Measurements from ENCODE around the gene ZWILCH.

Gene ZWILCH

GRCh38 chr15:66505818-66506217 is 692 bp downstream of the ZWILCH start:
- H3K4me1 ChIP-seq (ENCODE audit: control insufficient read depth, low read depth, low read length) = no peaks in the 10 kb centered on the region
- H3K27me3 ChIP-seq (ENCODE audit: control insufficient read depth, insufficient read depth, low read length) = no peaks in the 10 kb centered on the region
- H3K36me3 ChIP-seq (ENCODE audit: control insufficient read depth, low read depth, low read length) = peaks cover 38% of the 10 kb centered on the region
- H3K9me3 ChIP-seq (ENCODE audit: control insufficient read depth, low read depth, low read length) = no peaks in the 10 kb centered on the region
- no peak overlapping the region for H3K27ac ChIP-seq (ENCODE audit: low read length)
- H3K4me3 ChIP-seq (ENCODE audit: low read length) = peak overlapping the region; percentile 91
- peak overlapping the region; percentile 96 for H3K9ac ChIP-seq (ENCODE audit: low read length)

DNA sequence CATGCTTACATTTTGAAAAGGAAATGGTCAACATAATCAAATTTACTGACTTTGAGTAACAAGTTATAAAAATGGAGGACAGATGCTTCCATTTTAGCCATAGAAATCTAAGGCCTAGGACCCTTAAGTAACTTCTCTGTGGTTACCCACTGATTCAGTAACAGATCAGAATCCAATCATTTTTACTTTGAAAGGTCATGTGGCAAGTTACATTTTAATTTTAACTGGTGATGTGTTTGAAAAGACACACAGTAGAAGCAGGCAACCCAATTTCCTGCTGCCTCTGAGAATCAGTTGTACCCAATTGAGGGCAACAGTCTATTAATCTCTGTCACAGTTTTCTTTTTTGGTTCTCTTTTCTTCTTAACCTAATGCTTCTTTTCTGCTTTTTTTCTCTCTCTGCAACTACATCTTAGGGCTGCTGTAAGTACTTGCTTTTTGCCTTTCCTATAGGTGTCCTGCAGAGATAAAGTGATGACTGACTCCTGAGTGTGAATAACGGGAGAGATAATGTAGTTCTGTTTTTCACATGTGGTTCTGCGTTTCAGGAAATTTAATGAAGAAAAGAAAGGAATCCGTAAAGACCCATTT is 3.3 kb downstream of the ZWILCH start:
- Histone ChIP-seq H3K27ac (ENCODE audit: low read length) (no peak overlapping the region), H3K9ac (ENCODE audit: low read length) (no peak overlapping the region), H3K4me1 (ENCODE audit: control insufficient read depth, low read depth, low read length) (no peaks in the 10 kb centered on the region), H3K27me3 (ENCODE audit: control insufficient read depth, insufficient read depth, low read length) (no peaks in the 10 kb centered on the region), H3K4me3 (ENCODE audit: low read length) (no peak overlapping the region), H3K36me3 (ENCODE audit: control insufficient read depth, low read depth, low read length) (peaks cover 12% of the 10 kb centered on the region), H3K9me3 (ENCODE audit: control insufficient read depth, low read depth, low read length) (no peaks in the 10 kb centered on the region)

DNA sequence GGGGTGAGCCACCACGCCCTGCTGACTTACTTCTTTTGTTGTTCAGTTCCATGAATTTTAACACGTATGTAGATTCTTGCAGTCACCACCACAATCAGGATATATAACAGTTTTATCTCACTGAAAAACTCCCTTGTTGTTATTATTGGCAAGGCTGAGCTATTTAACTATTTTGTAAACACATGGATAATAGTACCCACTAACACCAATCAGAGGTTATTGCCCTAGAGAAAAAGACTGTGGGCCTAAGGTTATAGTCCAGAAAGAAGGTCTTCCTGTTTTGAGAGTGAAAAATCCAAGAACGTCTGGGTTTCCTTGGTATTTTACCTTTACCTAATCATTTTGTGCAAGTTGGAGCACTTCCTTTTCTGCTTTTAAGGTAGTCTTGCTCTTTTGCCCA is 9.5 kb downstream of the ZWILCH start:
- no peaks in the 10 kb centered on the region for H3K9me3 ChIP-seq (ENCODE audit: control insufficient read depth, low read depth, low read length)
- peaks cover 40% of the 10 kb centered on the region for H3K36me3 ChIP-seq (ENCODE audit: control insufficient read depth, low read depth, low read length)
- H3K27me3 ChIP-seq (ENCODE audit: control insufficient read depth, insufficient read depth, low read length) = no peaks in the 10 kb centered on the region

GRCh38 chr15:66515901-66516322 is 10.8 kb downstream of the ZWILCH start:
- no peaks in the 10 kb centered on the region for H3K9me3 ChIP-seq (ENCODE audit: control insufficient read depth, low read depth, low read length)
- no peaks in the 10 kb centered on the region for H3K27me3 ChIP-seq (ENCODE audit: control insufficient read depth, insufficient read depth, low read length)
- no peak overlapping the region for H3K27ac ChIP-seq (ENCODE audit: low read length)
- peaks cover 5% of the 10 kb centered on the region for H3K4me1 ChIP-seq (ENCODE audit: control insufficient read depth, low read depth, low read length)
- H3K36me3 ChIP-seq (ENCODE audit: control insufficient read depth, low read depth, low read length) = peaks cover 45% of the 10 kb centered on the region
- no peak overlapping the region for H3K4me3 ChIP-seq (ENCODE audit: low read length)
- no peak overlapping the region for H3K9ac ChIP-seq (ENCODE audit: low read length)

More for the DNA sequence above, 9.5 kb downstream of the ZWILCH start:
- H3K27ac ChIP-seq (ENCODE audit: low read length) = no peak overlapping the region
- peaks cover 5% of the 10 kb centered on the region for H3K4me1 ChIP-seq (ENCODE audit: control insufficient read depth, low read depth, low read length)
- no peak overlapping the region for H3K9ac ChIP-seq (ENCODE audit: low read length)
- no peak overlapping the region for H3K4me3 ChIP-seq (ENCODE audit: low read length)

- no peaks in the 10 kb centered on the region for H3K9me3 ChIP-seq (ENCODE audit: control insufficient read depth, low read depth, low read length)
- H3K4me3 ChIP-seq (ENCODE audit: low read length) = no peak overlapping the region
- peaks cover 53% of the 10 kb centered on the region for H3K36me3 ChIP-seq (ENCODE audit: control insufficient read depth, low read depth, low read length)
- no peak overlapping the region for H3K27ac ChIP-seq (ENCODE audit: low read length)
- H3K27me3 ChIP-seq (ENCODE audit: control insufficient read depth, insufficient read depth, low read length) = no peaks in the 10 kb centered on the region
- H3K4me1 ChIP-seq (ENCODE audit: control insufficient read depth, low read depth, low read length) = no peaks in the 10 kb centered on the region
- H3K9ac ChIP-seq (ENCODE audit: low read length) = no peak overlapping the region
Observed at GRCh38 chr15:66523926-66524325, 18.8 kb downstream of the ZWILCH start.

- Histone ChIP-seq H3K4me1 (ENCODE audit: control insufficient read depth, low read depth, low read length) (no peaks in the 10 kb centered on the region), H3K4me3 (ENCODE audit: low read length) (no peak overlapping the region), H3K36me3 (ENCODE audit: control insufficient read depth, low read depth, low read length) (peaks cover 59% of the 10 kb centered on the region), H3K9ac (ENCODE audit: low read length) (no peak overlapping the region), H3K27me3 (ENCODE audit: control insufficient read depth, insufficient read depth, low read length) (no peaks in the 10 kb centered on the region), H3K9me3 (ENCODE audit: control insufficient read depth, low read depth, low read length) (no peaks in the 10 kb centered on the region), H3K27ac (ENCODE audit: low read length) (no peak overlapping the region)
Observed at GRCh38 chr15:66524838-66525237, 19.7 kb downstream of the ZWILCH start.

DNA sequence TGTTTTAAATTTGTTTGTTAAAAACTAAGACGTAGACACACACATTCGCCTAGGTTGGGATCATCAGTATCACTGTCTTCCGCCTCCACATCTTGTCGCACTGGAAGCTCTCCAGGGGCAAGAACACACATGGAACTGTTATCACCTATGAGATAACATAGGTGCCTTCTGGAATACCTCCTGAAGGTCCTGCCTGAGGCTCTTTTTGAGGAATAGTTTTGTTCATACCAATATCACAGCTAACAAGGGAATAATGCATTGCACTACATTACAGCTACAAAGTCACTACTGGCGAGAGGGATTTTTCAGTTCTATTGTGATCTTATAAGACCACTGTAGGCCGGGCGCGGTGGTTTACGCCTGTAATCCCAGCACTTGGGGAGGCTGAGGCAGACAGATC is 29.9 kb downstream of the ZWILCH start:
- H3K9me3 ChIP-seq (ENCODE audit: control insufficient read depth, low read depth, low read length) = no peaks in the 10 kb centered on the region
- H3K27me3 ChIP-seq (ENCODE audit: control insufficient read depth, insufficient read depth, low read length) = no peaks in the 10 kb centered on the region
- H3K4me3 ChIP-seq (ENCODE audit: low read length) = no peak overlapping the region
- H3K9ac ChIP-seq (ENCODE audit: low read length) = no peak overlapping the region
- H3K4me1 ChIP-seq (ENCODE audit: control insufficient read depth, low read depth, low read length) = no peaks in the 10 kb centered on the region
- peaks cover 50% of the 10 kb centered on the region for H3K36me3 ChIP-seq (ENCODE audit: control insufficient read depth, low read depth, low read length)
- no peak overlapping the region for H3K27ac ChIP-seq (ENCODE audit: low read length)

DNA sequence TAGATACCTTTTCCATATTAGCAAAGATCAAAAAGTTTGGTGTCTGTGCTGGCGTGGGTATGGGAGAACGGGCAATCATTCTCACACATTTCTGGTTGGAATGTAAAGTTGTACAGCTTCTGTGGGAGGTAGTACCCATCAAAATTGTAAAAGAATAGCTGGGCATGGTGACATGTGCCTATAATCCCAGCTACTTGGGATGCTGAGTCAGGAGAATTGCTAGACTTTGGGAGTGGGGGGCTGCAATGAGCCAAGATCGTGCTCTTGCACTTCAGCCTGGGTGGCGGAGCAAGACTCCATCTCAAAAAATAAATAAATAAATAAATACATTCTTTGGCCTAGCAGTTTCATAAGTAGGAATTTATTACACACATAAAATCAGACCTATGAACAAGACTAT is 37.8 kb downstream of the ZWILCH start:
- H3K27ac ChIP-seq (ENCODE audit: low read length) = no peak overlapping the region
- H3K36me3 ChIP-seq (ENCODE audit: control insufficient read depth, low read depth, low read length) = peaks cover 29% of the 10 kb centered on the region
- no peaks in the 10 kb centered on the region for H3K9me3 ChIP-seq (ENCODE audit: control insufficient read depth, low read depth, low read length)
- no peaks in the 10 kb centered on the region for H3K27me3 ChIP-seq (ENCODE audit: control insufficient read depth, insufficient read depth, low read length)
- no peak overlapping the region for H3K4me3 ChIP-seq (ENCODE audit: low read length)
- H3K9ac ChIP-seq (ENCODE audit: low read length) = no peak overlapping the region
- no peaks in the 10 kb centered on the region for H3K4me1 ChIP-seq (ENCODE audit: control insufficient read depth, low read depth, low read length)

- Histone ChIP-seq H3K27ac (ENCODE audit: low read length) (no peak overlapping the region), H3K9ac (ENCODE audit: low read length) (no peak overlapping the region), H3K9me3 (ENCODE audit: control insufficient read depth, low read depth, low read length) (no peaks in the 10 kb centered on the region), H3K27me3 (ENCODE audit: control insufficient read depth, insufficient read depth, low read length) (no peaks in the 10 kb centered on the region), H3K36me3 (ENCODE audit: control insufficient read depth, low read depth, low read length) (peaks cover 24% of the 10 kb centered on the region), H3K4me3 (ENCODE audit: low read length) (no peak overlapping the region), H3K4me1 (ENCODE audit: control insufficient read depth, low read depth, low read length) (no peaks in the 10 kb centered on the region)
Observed at GRCh38 chr15:66545255-66545654, 40.1 kb downstream of the ZWILCH start.

- no peak overlapping the region for H3K4me3 ChIP-seq (ENCODE audit: low read length)
- H3K4me1 ChIP-seq (ENCODE audit: control insufficient read depth, low read depth, low read length) = no peaks in the 10 kb centered on the region
- no peaks in the 10 kb centered on the region for H3K9me3 ChIP-seq (ENCODE audit: control insufficient read depth, low read depth, low read length)
- H3K27me3 ChIP-seq (ENCODE audit: control insufficient read depth, insufficient read depth, low read length) = no peaks in the 10 kb centered on the region
- H3K9ac ChIP-seq (ENCODE audit: low read length) = no peak overlapping the region
- H3K36me3 ChIP-seq (ENCODE audit: control insufficient read depth, low read depth, low read length) = no peaks in the 10 kb centered on the region
- no peak overlapping the region for H3K27ac ChIP-seq (ENCODE audit: low read length)
Observed at GRCh38 chr15:66555685-66556084, 50.6 kb downstream of the ZWILCH start.

DNA sequence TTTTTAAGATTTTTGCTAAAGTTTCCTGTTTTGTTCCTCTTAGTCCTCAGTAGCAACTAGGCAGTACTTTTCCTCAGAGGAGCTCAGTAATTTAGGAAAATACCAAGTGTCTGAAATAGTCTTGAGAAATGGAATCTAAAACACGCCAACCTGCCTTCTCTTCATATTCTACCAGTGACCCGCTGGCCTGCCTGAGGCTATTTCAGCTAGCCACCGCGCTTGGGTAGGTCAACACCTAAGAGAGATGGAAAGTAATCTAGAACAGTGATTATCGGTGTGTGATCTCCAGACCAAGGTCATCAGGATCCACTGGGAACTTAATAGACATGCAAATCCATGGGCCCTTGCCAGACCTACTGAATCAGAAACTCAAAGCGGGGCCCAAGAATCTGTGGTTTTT is 53.1 kb downstream of the ZWILCH start:
- Histone ChIP-seq H3K27ac (ENCODE audit: low read length) (no peak overlapping the region), H3K4me3 (ENCODE audit: low read length) (no peak overlapping the region), H3K9ac (ENCODE audit: low read length) (no peak overlapping the region), H3K4me1 (ENCODE audit: control insufficient read depth, low read depth, low read length) (no peaks in the 10 kb centered on the region), H3K36me3 (ENCODE audit: control insufficient read depth, low read depth, low read length) (no peaks in the 10 kb centered on the region), H3K27me3 (ENCODE audit: control insufficient read depth, insufficient read depth, low read length) (no peaks in the 10 kb centered on the region), H3K9me3 (ENCODE audit: control insufficient read depth, low read depth, low read length) (no peaks in the 10 kb centered on the region)

GRCh38 chr15:66560856-66561525 is 55.9 kb downstream of the ZWILCH start:
- H3K36me3 ChIP-seq (ENCODE audit: control insufficient read depth, low read depth, low read length) = no peaks in the 10 kb centered on the region
- H3K9me3 ChIP-seq (ENCODE audit: control insufficient read depth, low read depth, low read length) = no peaks in the 10 kb centered on the region

More at GRCh38 chr15:66560856-66561525, 55.9 kb downstream of the ZWILCH start:
- Histone ChIP-seq H3K4me1 (ENCODE audit: control insufficient read depth, low read depth, low read length) (peaks cover 8% of the 10 kb centered on the region), H3K9ac (ENCODE audit: low read length) (no peak overlapping the region), H3K4me3 (ENCODE audit: low read length) (no peak overlapping the region), H3K27me3 (ENCODE audit: control insufficient read depth, insufficient read depth, low read length) (no peaks in the 10 kb centered on the region), H3K27ac (ENCODE audit: low read length) (no peak overlapping the region)
